Amniotic epithelial cell (primary cell): ENCODE measurements around the gene C1orf216.
"Not testable (repeated sequence)": the region's sequence is repeated elsewhere in the genome, so short reads cannot be mapped to it uniquely, and the experiment has no call there.

Source experiments
- DNase-seq: peaks from one replicate; pipeline ENCODE4 v3.0.0-alpha.2; 2010; ENCODE audit warnings: low read depth

The C1orf216 gene

GRCh38 chr1:35706846-35707600, 11.7 kb downstream of the C1orf216 start:
- no peak for DNase-seq

- DNase-seq, result no peak
Measured at GRCh38 chr1:35702508-35702907, 16.2 kb downstream of the C1orf216 start.

GRCh38 chr1:35699152-35699551, 19.5 kb downstream of the C1orf216 start:
- not testable (repeated sequence) for DNase-seq

GRCh38 chr1:35692317-35692716, 26.4 kb downstream of the C1orf216 start:
- DNase-seq, result no peak

- DNase-seq, result no peak
Measured at GRCh38 chr1:35691571-35692220, 27.0 kb downstream of the C1orf216 start.

GRCh38 chr1:35691080-35691479, 27.6 kb downstream of the C1orf216 start:
- DNase-seq, result no peak

GRCh38 chr1:35690103-35690502, 28.6 kb downstream of the C1orf216 start:
- DNase-seq, result not testable (repeated sequence)

GRCh38 chr1:35688161-35688560, 30.5 kb downstream of the C1orf216 start:
- DNase-seq, result no peak

GRCh38 chr1:35683012-35683411, 35.7 kb downstream of the C1orf216 start:
- no peak for DNase-seq

GRCh38 chr1:35680271-35680670, 38.4 kb downstream of the C1orf216 start:
- no peak for DNase-seq

GRCh38 chr1:35675773-35676172, 42.9 kb downstream of the C1orf216 start:
- DNase-seq, result peak; percentile 21

GRCh38 chr1:35674111-35674510, 44.6 kb downstream of the C1orf216 start:
- DNase-seq, result no peak

- no peak for DNase-seq
Measured at GRCh38 chr1:35672116-35672515, 46.6 kb downstream of the C1orf216 start.

GRCh38 chr1:35668506-35668905, 50.2 kb downstream of the C1orf216 start:
- DNase-seq, result no peak

- no peak for DNase-seq
Measured at GRCh38 chr1:35666916-35667315, 51.8 kb downstream of the C1orf216 start.

- DNase-seq, result no peak
Measured at GRCh38 chr1:35666216-35666615, 52.5 kb downstream of the C1orf216 start.
